HUES6 (cell line): ENCODE measurements around the gene GABRB2.

Experiments used
- H3K27ac ChIP-seq: 2 replicates; pipeline ENCODE4 v1.7.0; 2013; ENCODE audit warnings: low read depth, mild to moderate bottlenecking, low read length, inconsistent platforms
- H3K27me3 ChIP-seq: 2 replicates; pipeline ENCODE4 v1.6.1; 2013; ENCODE audit warnings: low read length; ENCODE audit not compliant: control insufficient read depth, insufficient read depth
- H3K36me3 ChIP-seq: 2 replicates; pipeline ENCODE4 v1.6.1; 2013; ENCODE audit warnings: low read length; ENCODE audit not compliant: control insufficient read depth, insufficient read depth
- H3K4me1 ChIP-seq: 2 replicates; pipeline ENCODE4 v1.6.1; 2013; ENCODE audit warnings: low read length; ENCODE audit not compliant: control insufficient read depth, insufficient read depth
- H3K4me3 ChIP-seq: 2 replicates; pipeline ENCODE4 v1.5.1; 2013; ENCODE audit warnings: low read depth, low read length
- H3K9ac ChIP-seq: one replicate; pipeline ENCODE4 v1.6.1; 2013; ENCODE audit warnings: mild to moderate bottlenecking, low read length
- H3K9me3 ChIP-seq: 2 replicates; pipeline ENCODE4 v1.6.1; 2013; ENCODE audit warnings: low read depth, low read length; ENCODE audit not compliant: control insufficient read depth, insufficient read depth

Gene GABRB2

DNA sequence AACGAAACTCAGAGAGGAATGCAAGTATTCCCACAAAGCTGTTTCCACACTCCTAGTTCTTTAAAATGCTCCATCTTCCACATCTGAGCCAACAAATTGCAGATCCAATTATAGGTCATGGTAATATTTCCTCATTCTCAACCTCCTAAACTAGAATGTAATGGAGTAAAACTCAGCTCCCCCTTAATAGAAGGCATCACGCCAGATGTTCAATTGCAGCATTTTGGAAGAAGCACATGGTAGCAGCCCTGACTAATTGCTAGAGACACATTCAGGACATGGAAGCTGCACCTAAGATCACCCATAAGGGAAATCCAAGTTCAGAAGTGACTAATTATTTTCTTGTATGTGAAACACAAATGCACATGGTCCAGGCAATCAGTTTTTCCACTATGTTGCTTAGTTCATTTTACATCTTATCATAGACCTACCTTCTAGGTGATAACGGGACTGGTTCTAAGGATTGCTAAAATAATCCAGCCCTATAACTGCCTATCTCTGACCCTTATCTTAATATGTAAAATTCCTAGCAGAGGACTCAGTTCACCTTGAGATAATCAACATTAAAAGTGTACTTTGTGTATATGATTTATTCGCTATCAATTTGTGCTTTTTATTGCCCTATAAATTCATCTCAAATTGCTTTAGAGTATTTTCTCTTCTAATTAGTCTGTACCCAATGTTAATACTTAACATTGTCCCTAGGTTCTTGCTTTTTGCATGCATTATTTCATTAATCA, 75.1 kb downstream of the GABRB2 start:
- no peak overlapping the region for H3K27ac ChIP-seq
- H3K36me3 ChIP-seq: no peaks in the 10 kb centered on the region
- H3K4me3 ChIP-seq: no peak overlapping the region
- H3K27me3 ChIP-seq: no peaks in the 10 kb centered on the region
- no peaks in the 10 kb centered on the region for H3K9me3 ChIP-seq
- no peak overlapping the region for H3K9ac ChIP-seq
- no peaks in the 10 kb centered on the region for H3K4me1 ChIP-seq

DNA sequence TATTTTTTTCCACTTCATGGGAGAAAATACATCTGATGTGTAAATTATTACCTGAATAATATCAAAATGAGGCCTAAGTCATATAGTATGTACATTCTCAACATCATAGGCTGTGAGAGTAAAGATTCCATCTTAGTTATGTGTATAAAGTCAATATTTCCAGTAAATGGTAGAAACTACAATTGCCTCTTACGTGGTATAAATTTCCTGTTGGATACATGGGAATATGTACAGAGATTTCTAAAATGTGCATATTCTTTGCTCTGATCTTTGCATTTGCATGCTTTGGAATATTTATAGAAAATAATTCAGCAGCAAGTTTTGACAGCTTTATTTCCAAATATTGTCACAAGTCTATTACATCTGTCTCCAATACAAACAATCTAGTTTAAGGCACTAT, 78.8 kb downstream of the GABRB2 start:
- Histone ChIP-seq H3K9ac (no peak overlapping the region), H3K27ac (no peak overlapping the region), H3K4me3 (no peak overlapping the region), H3K27me3 (no peaks in the 10 kb centered on the region), H3K9me3 (no peaks in the 10 kb centered on the region), H3K36me3 (no peaks in the 10 kb centered on the region), H3K4me1 (no peaks in the 10 kb centered on the region)

DNA sequence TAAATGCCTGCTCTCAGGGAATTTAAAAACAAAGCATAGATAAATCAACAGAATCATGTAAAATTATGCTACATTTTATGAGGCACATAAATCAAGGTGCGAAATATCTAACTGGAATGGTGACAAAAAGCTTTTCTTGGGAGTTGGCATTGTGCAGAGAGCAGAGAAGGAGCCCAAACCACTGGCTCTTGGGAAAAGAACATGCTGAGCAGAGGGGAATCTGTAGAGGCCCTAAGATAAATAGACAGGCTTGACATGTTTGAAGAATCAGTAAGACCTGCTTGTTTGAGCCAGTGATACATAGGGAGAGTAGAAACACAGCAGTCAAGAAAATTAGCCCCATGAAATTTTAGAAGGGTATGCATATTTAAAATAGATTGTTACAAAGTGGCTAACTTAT, 85.8 kb downstream of the GABRB2 start:
- no peak overlapping the region for H3K4me3 ChIP-seq
- no peak overlapping the region for H3K9ac ChIP-seq
- no peaks in the 10 kb centered on the region for H3K36me3 ChIP-seq
- no peaks in the 10 kb centered on the region for H3K27me3 ChIP-seq
- H3K9me3 ChIP-seq: no peaks in the 10 kb centered on the region
- no peak overlapping the region for H3K27ac ChIP-seq
- H3K4me1 ChIP-seq: peaks cover 7% of the 10 kb centered on the region; the same call in 1 of the 2 replicates

DNA sequence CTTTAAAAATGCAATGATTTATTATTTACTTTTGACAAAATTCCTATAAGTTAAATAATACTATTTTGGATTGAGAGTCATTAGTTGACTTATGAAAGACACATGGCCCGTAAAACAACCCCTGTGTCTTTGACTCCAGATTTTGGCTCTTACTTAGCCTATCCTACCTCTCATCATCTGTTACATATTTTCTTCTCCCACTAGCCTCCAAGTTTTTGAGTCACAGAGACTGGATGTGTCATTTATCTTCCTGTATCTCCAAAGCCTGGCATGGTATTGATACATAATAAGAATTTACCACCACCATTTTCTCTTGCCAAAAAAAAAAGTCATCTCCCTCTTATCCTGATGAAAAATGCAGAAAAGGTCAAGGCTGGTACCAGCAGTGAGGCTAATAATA, 99.9 kb downstream of the GABRB2 start:
- H3K27ac ChIP-seq: no peak overlapping the region
- no peak overlapping the region for H3K4me3 ChIP-seq
- H3K9ac ChIP-seq: no peak overlapping the region
- no peaks in the 10 kb centered on the region for H3K27me3 ChIP-seq
- H3K36me3 ChIP-seq: no peaks in the 10 kb centered on the region
- no peaks in the 10 kb centered on the region for H3K9me3 ChIP-seq
- H3K4me1 ChIP-seq: no peaks in the 10 kb centered on the region

DNA sequence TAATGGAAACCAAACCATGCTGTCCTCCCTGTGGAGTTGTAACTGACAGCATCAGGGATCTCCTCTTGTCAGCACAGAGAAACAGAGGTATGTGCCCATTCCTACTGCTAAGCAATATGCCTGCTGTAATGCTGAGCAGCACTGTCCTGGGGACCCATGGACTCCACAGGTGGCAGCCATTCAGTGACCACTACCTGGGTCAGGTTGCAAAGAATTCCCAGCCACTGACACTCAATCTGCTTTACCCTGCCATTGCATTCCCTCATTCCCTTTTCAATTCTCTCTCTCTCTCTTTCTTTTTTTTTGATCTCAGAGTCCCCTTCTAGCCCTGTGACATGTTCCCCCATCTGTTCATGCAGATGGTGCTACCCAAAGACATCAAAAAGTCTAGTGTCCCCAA, 104.1 kb downstream of the GABRB2 start:
- no peaks in the 10 kb centered on the region for H3K4me1 ChIP-seq
- H3K27ac ChIP-seq: no peak overlapping the region
- H3K9me3 ChIP-seq: no peaks in the 10 kb centered on the region
- no peaks in the 10 kb centered on the region for H3K27me3 ChIP-seq
- H3K36me3 ChIP-seq: no peaks in the 10 kb centered on the region
- H3K9ac ChIP-seq: no peak overlapping the region
- H3K4me3 ChIP-seq: no peak overlapping the region

DNA sequence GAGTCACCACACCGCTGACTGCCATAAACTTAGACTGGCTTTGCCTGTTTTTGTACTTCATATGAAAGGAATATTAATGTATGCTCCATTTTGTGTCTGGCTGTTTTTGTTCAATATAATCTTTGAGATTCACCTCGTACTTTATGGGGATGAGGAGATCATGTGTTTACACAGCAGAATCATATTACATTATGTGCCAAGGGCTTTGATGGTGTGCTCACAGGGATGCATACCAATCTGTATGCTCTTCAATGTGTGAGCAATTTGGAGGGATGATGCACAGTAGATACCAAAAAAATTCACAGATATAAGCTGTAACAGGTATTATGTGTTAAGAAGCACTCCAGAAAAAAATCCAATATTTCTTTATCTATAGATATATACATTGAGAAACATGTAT, 113.7 kb downstream of the GABRB2 start:
- H3K4me3 ChIP-seq: no peak overlapping the region
- H3K4me1 ChIP-seq: no peaks in the 10 kb centered on the region
- H3K27me3 ChIP-seq: no peaks in the 10 kb centered on the region

DNA sequence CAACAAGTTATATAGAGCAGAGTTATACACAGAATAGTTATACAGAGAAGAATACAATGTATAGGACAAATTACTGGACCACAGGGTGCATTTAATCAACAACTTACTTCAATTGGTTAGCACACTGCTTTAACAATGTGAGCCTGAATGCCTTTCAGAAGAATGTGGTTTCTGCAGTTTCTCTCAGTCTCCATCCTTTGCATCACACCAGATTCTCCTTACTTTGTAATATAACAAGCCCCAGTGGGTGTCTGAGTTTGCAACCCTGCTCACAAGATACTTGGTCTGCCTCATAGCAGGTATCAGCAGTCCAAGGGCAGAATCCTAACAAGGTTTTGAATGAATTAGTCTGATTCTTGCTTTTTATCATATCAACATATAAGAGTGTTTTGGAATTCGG, 114.6 kb downstream of the GABRB2 start:
- H3K4me1 ChIP-seq: no peaks in the 10 kb centered on the region
- no peak overlapping the region for H3K4me3 ChIP-seq
- no peak overlapping the region for H3K9ac ChIP-seq
- no peaks in the 10 kb centered on the region for H3K9me3 ChIP-seq
- H3K36me3 ChIP-seq: no peaks in the 10 kb centered on the region
- H3K27ac ChIP-seq: no peak overlapping the region
- no peaks in the 10 kb centered on the region for H3K27me3 ChIP-seq

More for the DNA sequence above, 113.7 kb downstream of the GABRB2 start:
- H3K9ac ChIP-seq: no peak overlapping the region
- H3K36me3 ChIP-seq: no peaks in the 10 kb centered on the region
- H3K27ac ChIP-seq: no peak overlapping the region
- H3K9me3 ChIP-seq: no peaks in the 10 kb centered on the region

DNA sequence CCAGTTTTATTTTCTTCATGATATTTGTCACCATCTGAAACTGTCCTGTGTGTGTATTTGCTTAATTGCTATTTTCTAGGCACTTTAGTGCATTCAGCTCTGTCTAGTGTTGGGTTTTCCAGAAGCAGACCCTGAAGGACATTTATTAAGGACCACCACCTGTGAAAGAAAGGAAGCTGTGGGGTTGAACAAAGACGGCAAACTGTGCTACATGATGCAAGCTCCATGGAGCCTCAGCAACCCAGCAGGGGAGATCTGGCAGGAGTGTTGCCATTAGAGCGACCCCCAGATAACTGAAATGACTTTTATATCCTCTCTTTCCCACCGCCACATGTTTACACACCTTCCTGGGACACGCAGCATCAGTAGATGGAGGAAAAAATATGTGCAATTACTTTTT, 125.5 kb downstream of the GABRB2 start:
- Histone ChIP-seq H3K4me1 (peaks cover 3% of the 10 kb centered on the region; the same call in 1 of the 2 replicates), H3K36me3 (no peaks in the 10 kb centered on the region), H3K27me3 (no peaks in the 10 kb centered on the region), H3K9ac (no peak overlapping the region), H3K9me3 (peaks cover 6% of the 10 kb centered on the region; the same call in 1 of the 2 replicates), H3K27ac (no peak overlapping the region), H3K4me3 (no peak overlapping the region)

DNA sequence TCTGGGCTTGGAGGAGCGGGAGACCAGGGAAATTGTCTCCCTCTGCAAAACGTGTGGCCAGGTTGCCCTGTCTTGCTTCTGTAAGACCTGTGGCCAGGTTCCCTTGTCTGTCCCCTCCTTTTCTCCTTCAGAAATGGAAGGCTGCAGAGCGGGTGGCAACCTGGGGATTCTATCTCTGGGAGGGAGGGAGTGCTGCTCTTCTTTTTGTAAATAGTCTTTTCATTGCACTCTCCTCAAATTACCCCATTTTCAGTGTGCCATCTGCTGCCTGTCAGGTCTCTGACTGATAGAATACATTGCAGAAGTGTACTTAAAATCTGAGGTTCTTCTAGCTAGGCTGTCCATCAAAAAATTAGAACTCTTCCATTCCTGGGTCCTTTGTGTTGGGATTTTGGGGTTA, 126.0 kb downstream of the GABRB2 start:
- no peak overlapping the region for H3K4me3 ChIP-seq
- H3K9me3 ChIP-seq: peaks cover 6% of the 10 kb centered on the region; the same call in 1 of the 2 replicates
- no peak overlapping the region for H3K27ac ChIP-seq
- H3K4me1 ChIP-seq: peaks cover 3% of the 10 kb centered on the region; the same call in 1 of the 2 replicates
- no peaks in the 10 kb centered on the region for H3K27me3 ChIP-seq
- H3K36me3 ChIP-seq: no peaks in the 10 kb centered on the region
- H3K9ac ChIP-seq: no peak overlapping the region

DNA sequence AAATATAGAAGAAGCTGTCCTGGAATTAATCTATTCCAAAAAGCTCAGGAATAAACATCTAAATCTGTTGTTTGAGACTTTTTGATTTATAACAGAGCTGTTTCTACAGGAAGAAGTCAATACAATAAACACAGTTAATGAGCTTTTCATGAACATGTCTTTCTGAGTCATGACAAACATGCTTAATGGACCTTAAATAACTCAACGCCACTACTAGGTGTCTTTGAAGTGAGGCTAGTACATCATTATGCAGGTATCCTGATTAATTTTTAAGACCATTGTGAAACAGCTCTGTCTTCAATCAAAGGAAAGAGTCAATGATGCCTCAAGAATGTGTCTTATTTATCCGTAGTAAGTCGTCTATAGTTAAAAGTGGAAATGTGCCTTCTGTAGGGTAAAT, 131.6 kb downstream of the GABRB2 start:
- Histone ChIP-seq H3K9me3 (no peaks in the 10 kb centered on the region), H3K4me3 (no peak overlapping the region), H3K36me3 (no peaks in the 10 kb centered on the region), H3K9ac (no peak overlapping the region), H3K27ac (no peak overlapping the region), H3K27me3 (no peaks in the 10 kb centered on the region), H3K4me1 (no peaks in the 10 kb centered on the region)

DNA sequence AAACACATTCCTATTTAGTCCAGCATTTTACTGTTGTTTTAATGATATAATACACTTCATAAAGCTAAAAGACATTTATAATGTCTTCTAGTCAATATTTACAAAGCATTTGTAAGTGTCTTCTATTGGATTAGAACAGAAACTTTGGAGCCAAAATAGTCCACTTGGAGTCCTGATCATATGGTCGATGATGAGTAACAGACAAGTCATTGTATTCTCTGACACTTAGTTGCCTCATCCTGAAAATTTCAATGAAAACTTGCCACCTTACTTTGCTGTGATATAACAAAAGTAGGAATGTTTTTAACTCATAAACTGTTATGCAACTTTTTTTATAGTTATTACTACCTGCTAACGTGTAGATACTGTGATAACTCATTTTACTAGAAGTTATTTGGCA, 132.5 kb downstream of the GABRB2 start:
- no peaks in the 10 kb centered on the region for H3K9me3 ChIP-seq
- H3K9ac ChIP-seq: no peak overlapping the region
- H3K36me3 ChIP-seq: no peaks in the 10 kb centered on the region
- H3K27ac ChIP-seq: no peak overlapping the region
- no peak overlapping the region for H3K4me3 ChIP-seq
- H3K27me3 ChIP-seq: no peaks in the 10 kb centered on the region
- H3K4me1 ChIP-seq: no peaks in the 10 kb centered on the region
